ENCODE measurements around the gene AGAP1. TPM values are rescaled to one million over a fixed set of nuclear protein-coding genes. Genes with fewer than 3 reads are reported as not detected.

Gene AGAP1
- total and polyA plus RNA-seq, 4 donors, result 2.0 to 8.5 (median 5.4) TPM

GRCh38 chr2:236156095-236156859, 662.4 kb downstream of the AGAP1 start:
- WGBS, result 90% methylated on average over 16 of the region's 16 CpGs
- Histone ChIP-seq H3K27me3 (ENCODE audit: control insufficient read depth in 4 of 4, insufficient read depth in 4 of 4, low read length in 3 of 4) (peaks cover 0 to 11% (median 7%) of the 10 kb centered on the region in 4 donors), H3K27ac (ENCODE audit: low read depth in 1 of 2, low read length in 2 of 2) (no peak overlapping the region), H3K4me1 (ENCODE audit: control insufficient read depth in 4 of 4, insufficient read depth in 4 of 4, low read length in 3 of 4) (no peaks in the 10 kb centered on the region), H3K9me3 (ENCODE audit: control insufficient read depth in 4 of 4, low read length in 3 of 4) (peaks cover 0 to 10% (median 3%) of the 10 kb centered on the region in 4 donors), H3K4me3 (ENCODE audit: low read depth in 1 of 3, low read length in 3 of 3) (no peak overlapping the region), H3K9ac (ENCODE audit: low read depth in 1 of 2, low read length in 2 of 2) (no peak overlapping the region), H3K36me3 (ENCODE audit: control insufficient read depth in 4 of 4, insufficient read depth in 3 of 4, low read depth in 1 of 4, low read length in 3 of 4) (no peaks in the 10 kb centered on the region)
- DNase-seq (ENCODE audit: low spot score), result no peak
- TF ChIP-seq MAX (IDR thresholded peaks at IDR 0.05) (no peak), FOXA2 (IDR thresholded peaks at IDR 0.05) (no peak), JUND (IDR thresholded peaks at IDR 0.05) (no peak), HNF4G (IDR thresholded peaks at IDR 0.05) (no peak), ZBTB33 (IDR thresholded peaks at IDR 0.05) (no peak), GABPA (IDR thresholded peaks at IDR 0.05 in 1 of 2, conservative IDR thresholded peaks at IDR 0.05 in 1 of 2) (no peak)

- H3K27me3 ChIP-seq (ENCODE audit: control insufficient read depth in 4 of 4, insufficient read depth in 4 of 4, low read length in 3 of 4), result peaks cover 0 to 11% (median 8%) of the 10 kb centered on the region in 4 donors
- H3K4me3 ChIP-seq (ENCODE audit: low read depth in 1 of 3, low read length in 3 of 3), result no peak overlapping the region
- peaks cover 0 to 10% (median 3%) of the 10 kb centered on the region in 4 donors for H3K9me3 ChIP-seq (ENCODE audit: control insufficient read depth in 4 of 4, low read length in 3 of 4)
- no peak overlapping the region for H3K9ac ChIP-seq (ENCODE audit: low read depth in 1 of 2, low read length in 2 of 2)
- no peak overlapping the region for H3K27ac ChIP-seq (ENCODE audit: low read depth in 1 of 2, low read length in 2 of 2)
- 80% methylated on average over 7 of the region's 7 CpGs for WGBS
- no peak for DNase-seq (ENCODE audit: low spot score)
- H3K4me1 ChIP-seq (ENCODE audit: control insufficient read depth in 4 of 4, insufficient read depth in 4 of 4, low read length in 3 of 4), result no peaks in the 10 kb centered on the region
- TF ChIP-seq MAX (IDR thresholded peaks at IDR 0.05), result no peak
- H3K36me3 ChIP-seq (ENCODE audit: control insufficient read depth in 4 of 4, insufficient read depth in 3 of 4, low read depth in 1 of 4, low read length in 3 of 4), result no peaks in the 10 kb centered on the region
Observed at GRCh38 chr2:236156860-236157194, 663.0 kb downstream of the AGAP1 start.

- Histone ChIP-seq H3K9me3 (ENCODE audit: control insufficient read depth in 4 of 4, low read length in 3 of 4) (peaks cover 0 to 10% (median 3%) of the 10 kb centered on the region in 4 donors), H3K27me3 (ENCODE audit: control insufficient read depth in 4 of 4, insufficient read depth in 4 of 4, low read length in 3 of 4) (peaks cover 0 to 11% (median 9%) of the 10 kb centered on the region in 4 donors), H3K9ac (ENCODE audit: low read depth in 1 of 2, low read length in 2 of 2) (no peak overlapping the region), H3K36me3 (ENCODE audit: control insufficient read depth in 4 of 4, insufficient read depth in 3 of 4, low read depth in 1 of 4, low read length in 3 of 4) (no peaks in the 10 kb centered on the region), H3K4me3 (ENCODE audit: low read depth in 1 of 3, low read length in 3 of 3) (no peak overlapping the region), H3K4me1 (ENCODE audit: control insufficient read depth in 4 of 4, insufficient read depth in 4 of 4, low read length in 3 of 4) (no peaks in the 10 kb centered on the region), H3K27ac (ENCODE audit: low read depth in 1 of 2, low read length in 2 of 2) (no peak overlapping the region)
- TF ChIP-seq TAF1 (conservative IDR thresholded peaks at IDR 0.05), result no peak
- TF ChIP-seq NR2F2 (IDR thresholded peaks at IDR 0.05), result no peak
- TF ChIP-seq MAX (IDR thresholded peaks at IDR 0.05), result no peak
- no peak for TF ChIP-seq ZBTB33 (IDR thresholded peaks at IDR 0.05)
- no peak for TF ChIP-seq CTCF (IDR thresholded peaks at IDR 0.05; ENCODE audit: low read depth, low read length, missing input control)
- no peak for TF ChIP-seq FOXA1 (IDR thresholded peaks at IDR 0.05)
- no peak for TF ChIP-seq EGR1 (IDR thresholded peaks at IDR 0.05; ENCODE audit: low read depth in 2 of 2)
- TF ChIP-seq RXRA (IDR thresholded peaks at IDR 0.05), result no peak
- no peak for TF ChIP-seq RAD21 (IDR thresholded peaks at IDR 0.05)
- TF ChIP-seq REST (IDR thresholded peaks at IDR 0.05), result no peak
- TF ChIP-seq GABPA (IDR thresholded peaks at IDR 0.05 in 1 of 2, conservative IDR thresholded peaks at IDR 0.05 in 1 of 2), result no peak
- no peak for TF ChIP-seq ATF3 (IDR thresholded peaks at IDR 0.05)
- no peak for TF ChIP-seq HNF4G (IDR thresholded peaks at IDR 0.05)
- TF ChIP-seq YY1 (IDR thresholded peaks at IDR 0.05), result no peak
- WGBS, result 85% methylated on average over 6 of the region's 6 CpGs
- no peak for DNase-seq (ENCODE audit: low spot score)
Observed at GRCh38 chr2:236157366-236157765, 663.5 kb downstream of the AGAP1 start.

Measured in liver (tissue), 9 donors.